GM12892 (cell line): ENCODE data around the gene FBXW5. TPM values are rescaled to one million over a fixed set of nuclear protein-coding genes. Genes with fewer than 3 reads are reported as not detected.

ENCODE experiments used
- DNase-seq: peaks from one replicate; pipeline ENCODE4 v3.0.0; 2011; ENCODE audit not compliant: insufficient read length
- FAIRE-seq: peaks from 2 replicates; lab custom pipeline; 2011; peaks lifted over from hg19 to GRCh38; lab: Jason Lieb, UNC
- POLR2A ChIP-seq: IDR thresholded peaks from 2 replicates; pipeline ENCODE4 v1.6.1; 2011; ENCODE audit warnings: low read depth, low read length, control low read depth
- POLR2AphosphoS5 ChIP-seq: IDR thresholded peaks from 2 replicates; pipeline ENCODE4 v1.6.1; 2011; ENCODE audit warnings: low read depth, low read length, control low read depth
- TAF1 ChIP-seq: IDR thresholded peaks from 2 replicates; pipeline ENCODE4 v1.6.1; 2011; ENCODE audit warnings: low read depth, mild to moderate bottlenecking, control low read depth, low read length, borderline replicate concordance
- polyA plus RNA-seq: library from polyadenylated mRNA; unstranded; fragments of >200 nt; gene quantifications from one replicate; pipeline ENCODE4 v1.2.1, GENCODE V29; 2012; ENCODE audit warnings: missing spikeins, inconsistent platforms; ENCODE audit not compliant: missing spikeins

The FBXW5 gene
- polyA plus RNA-seq, result 10.1 TPM

- peak; percentile 99 for FAIRE-seq
- no peak for TF ChIP-seq POLR2AphosphoS5
- peak; percentile 53; the same call in 1 of the 2 replicates for TF ChIP-seq POLR2A
- TF ChIP-seq TAF1, result no peak
- peak; percentile 99 for DNase-seq
These were observed at the start of gene FBXW5, which contains the start of gene C8G for GRCh38 chr9:136944519-136945332. FBXW5 (minus strand) TSS chr9:136944738; CDS start chr9:136944083, 655 bp downstream. C8G (plus strand) TSS chr9:136945243; CDS start chr9:136945321, 78 bp downstream.

GRCh38 chr9:136992819-136993369, 48.4 kb upstream of the FBXW5 start:
- peak; percentile 9 for FAIRE-seq
- TF ChIP-seq POLR2AphosphoS5, result no peak
- no peak for TF ChIP-seq TAF1
- TF ChIP-seq POLR2A, result no peak
- no peak for DNase-seq

GRCh38 chr9:136991993-136992818, 47.7 kb upstream of the FBXW5 start, which contains the start of gene PAXX:
PAXX (plus strand) TSS chr9:136992422; CDS start chr9:136992444, 22 bp downstream.
- peak; percentile 58; the same call in 1 of the 2 replicates for TF ChIP-seq POLR2A
- TF ChIP-seq POLR2AphosphoS5, result no peak
- TF ChIP-seq TAF1, result 0 out of 2 replicates have a peak, but pooled peaks have one; percentile 30
- FAIRE-seq, result peak; percentile 93
- peak; percentile 99 for DNase-seq

- DNase-seq (no peak), FAIRE-seq (no peak)
- TF ChIP-seq TAF1, result no peak
- TF ChIP-seq POLR2A, result no peak
- TF ChIP-seq POLR2AphosphoS5, result no peak
These were observed 45.8 kb upstream of the FBXW5 start for GRCh38 chr9:136990242-136990911.

GRCh38 chr9:136988872-136989271, 44.3 kb upstream of the FBXW5 start:
- DNase-seq, result no peak
- TF ChIP-seq POLR2A (no peak), TAF1 (no peak), POLR2AphosphoS5 (no peak)
- FAIRE-seq, result no peak

- TF ChIP-seq TAF1 (no peak), POLR2A (no peak), POLR2AphosphoS5 (no peak)
- no peak for DNase-seq
- no peak for FAIRE-seq
These were observed 41.3 kb upstream of the FBXW5 start for GRCh38 chr9:136985853-136986252.

- no peak for TF ChIP-seq POLR2AphosphoS5
- TF ChIP-seq TAF1, result no peak
- TF ChIP-seq POLR2A, result no peak
- FAIRE-seq, result no peak
- DNase-seq, result no peak
These were observed 40.6 kb upstream of the FBXW5 start for GRCh38 chr9:136985027-136985602.

- TF ChIP-seq POLR2AphosphoS5 (no peak), TAF1 (no peak), POLR2A (no peak)
- DNase-seq (no peak), FAIRE-seq (no peak)
These were observed 40.0 kb upstream of the FBXW5 start for GRCh38 chr9:136984464-136985026.

- FAIRE-seq (no peak), DNase-seq (no peak)
- TF ChIP-seq TAF1 (no peak), POLR2AphosphoS5 (no peak), POLR2A (no peak)
These were observed 39.2 kb upstream of the FBXW5 start for GRCh38 chr9:136983656-136984314.

GRCh38 chr9:136983167-136983566, 38.6 kb upstream of the FBXW5 start:
- no peak for FAIRE-seq
- no peak for TF ChIP-seq POLR2AphosphoS5
- TF ChIP-seq TAF1, result no peak
- no peak for TF ChIP-seq POLR2A
- DNase-seq, result no peak
